Upper lobe of left lung (tissue), 4 donors: Measurements from ENCODE around the gene SLC25A43.

Experiments used
- EP300 ChIP-seq, 4 donors: sonication (generic); formaldehyde crosslinking; IDR thresholded peaks; one replicate each; pipeline ENCODE4 v1.5.1; 2017; ENCODE audit warnings: antibody characterized with exemption in 4 of 4, control low read depth in 2 of 4
- POLR2A ChIP-seq, 4 donors: fragments of 450-650 bp; IDR thresholded peaks; one replicate each; pipeline ENCODE4 v1.5.1; 2016 to 2017; ENCODE audit warnings: antibody characterized with exemption in 4 of 4, mild to moderate bottlenecking in 2 of 4

- no peak for TF ChIP-seq EP300 (IDR thresholded peaks at IDR 0.05)
- TF ChIP-seq POLR2A (IDR thresholded peaks at IDR 0.05) = no peak
Measured at GRCh38 chrX:119417842-119418241, 18.7 kb downstream of the SLC25A43 start.
